OCI-LY7 (cell line): Measurements from ENCODE around the gene MAP1LC3B. TPM values are rescaled to one million over a fixed set of nuclear protein-coding genes. Genes with fewer than 3 reads are reported as not detected.
"Not testable (repeated sequence)": the region's sequence is repeated elsewhere in the genome, so short reads cannot be mapped to it uniquely, and the experiment has no call there.

ENCODE experiments used
- BruUV-seq: library from RNA; stranded (reverse); fragments of 400-500 nt; replicated peaks from 2 replicates; lab custom pipeline; 2021; lab: Mats Ljungman, UMichigan
- CTCF ChIA-PET: fragments of 300-600 bp; sonication (Branson Sonifier 250); formaldehyde crosslinking; loops from one replicate; lab custom pipeline; 2022; ENCODE audit warnings: antibody characterized with exemption; ENCODE audit not compliant: unreplicated experiment; lab: Charles Lee
- POLR2A ChIA-PET: fragments of 300-600 bp; sonication (Branson Sonifier 250); formaldehyde crosslinking; loops from one replicate; lab custom pipeline; 2022; ENCODE audit warnings: antibody characterized with exemption; lab: Charles Lee
- DNase-seq: peaks from one replicate; pipeline ENCODE4 v3.0.0-alpha.2; 2015; ENCODE audit warnings: low spot score
- H2AFZ ChIP-seq: fragments of 200-600 bp; sonication (generic), shearing (Covaris generic); 2 replicates; pipeline ENCODE4 v1.6.1; 2014; ENCODE audit warnings: mild to moderate bottlenecking, antibody characterized with exemption, low read length, moderate library complexity
- H3K27ac ChIP-seq: fragments of 200-600 bp; sonication (generic); 2 replicates; pipeline ENCODE4 v1.5.1; 2014; ENCODE audit warnings: mixed run types, low read depth, mild to moderate bottlenecking, moderate library complexity, low read length, inconsistent platforms; ENCODE audit not compliant: poor library complexity, severe bottlenecking
- H3K36me3 ChIP-seq: fragments of 200-600 bp; sonication (generic); 2 replicates; pipeline ENCODE4 v1.6.1; 2014; ENCODE audit warnings: mild to moderate bottlenecking, antibody characterized with exemption, low read length, moderate library complexity, mixed read lengths; ENCODE audit not compliant: insufficient read depth
- H3K4me1 ChIP-seq: fragments of 200-600 bp; sonication (generic); 2 replicates; pipeline ENCODE4 v1.5.1; 2014; ENCODE audit warnings: mild to moderate bottlenecking, low read length; ENCODE audit not compliant: insufficient read depth, poor library complexity, severe bottlenecking
- H3K4me2 ChIP-seq: fragments of 200-600 bp; sonication (generic); 2 replicates; pipeline ENCODE4 v1.6.1; 2014; ENCODE audit warnings: mild to moderate bottlenecking, low read length
- H3K4me3 ChIP-seq: fragments of 200-600 bp; sonication (generic); 2 replicates; pipeline ENCODE4 v1.5.1; 2014; ENCODE audit warnings: mild to moderate bottlenecking, low read depth, low read length; ENCODE audit not compliant: poor library complexity, severe bottlenecking
- H3K79me2 ChIP-seq: fragments of 200-600 bp; sonication (generic); 2 replicates; pipeline ENCODE4 v1.6.1; 2016; ENCODE audit warnings: low read depth, mild to moderate bottlenecking, low read length, moderate library complexity, mixed read lengths; ENCODE audit not compliant: insufficient read depth
- H3K9me2 ChIP-seq: fragments of 200-600 bp; sonication (generic); 2 replicates; pipeline ENCODE4 v1.6.1; 2016; ENCODE audit warnings: mild to moderate bottlenecking, low read length, mixed read lengths; ENCODE audit not compliant: insufficient read depth
- H3K9me3 ChIP-seq: fragments of 200-600 bp; sonication (generic); 2 replicates; pipeline ENCODE4 v1.6.1; 2014; ENCODE audit warnings: mild to moderate bottlenecking, mixed run types, low read length, mixed read lengths
- H4K20me1 ChIP-seq: fragments of 200-600 bp; sonication (generic); 2 replicates; pipeline ENCODE4 v1.6.1; 2014; ENCODE audit warnings: mild to moderate bottlenecking, antibody characterized with exemption, low read length, moderate library complexity, mixed read lengths; ENCODE audit not compliant: insufficient read depth
- CTCF ChIP-seq: fragments of 200-600 bp; sonication (generic); conservative IDR thresholded peaks from 2 replicates; pipeline ENCODE4 v1.5.1; 2014; ENCODE audit warnings: mild to moderate bottlenecking, antibody characterized with exemption, low read length, moderate library complexity, mixed read lengths
- EZH2phosphoT487 ChIP-seq: fragments of 200-600 bp; sonication (generic); IDR thresholded peaks from 2 replicates; pipeline ENCODE4 v1.6.1; 2018; ENCODE audit warnings: low read depth, borderline replicate concordance, mild to moderate bottlenecking, mixed run types, antibody characterized with exemption, low read length, moderate library complexity, mixed read lengths
- intact Hi-C: fragments of 100-400 bp; cut with micrococcal nuclease; formaldehyde crosslinking; loops from one replicate; pipeline ENCODE4 v1.10.0; 2022; ENCODE audit not compliant: unreplicated experiment
- total RNA-seq, 2 experiments: library from RNA; depleted of rRNA in 1 of 2; stranded (reverse); fragments of >200 nt in 1 of 2; shearing (Covaris generic) in 1 of 2; gene quantifications; 2 replicates each; pipeline ENCODE4 v1.2.3, GENCODE V29; 2014 to 2022

The MAP1LC3B gene
- total RNA-seq, 2 experiments from 2014 or later: 15.3 to 43.8 TPM

DNA sequence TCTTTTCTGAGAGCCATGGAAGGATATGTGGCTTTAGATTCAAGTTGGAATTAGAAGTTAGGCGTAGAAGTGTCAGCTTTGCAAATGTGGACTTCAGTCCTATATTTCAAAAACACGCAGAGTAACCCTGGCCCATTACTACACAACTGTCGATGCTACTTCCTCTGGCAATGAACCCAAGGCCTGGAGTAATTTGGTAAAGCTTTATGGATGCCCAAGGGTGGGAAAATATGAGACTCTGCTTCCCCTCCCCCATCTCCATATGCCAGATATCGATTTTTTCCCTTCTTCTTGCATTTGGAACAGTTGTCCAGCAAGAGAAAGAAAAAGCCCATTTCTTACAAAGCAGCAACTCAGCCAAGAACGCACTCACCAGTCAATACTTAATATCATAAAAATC is 2.9 kb upstream of the MAP1LC3B start:
- POLR2A ChIA-PET: interaction anchor here (0.6 to 1.4 kb wide), 2 partner anchors 268 to 486 kb away, joined by 3 to 9 read pairs; no protein-coding TSS in a partner anchor

DNA sequence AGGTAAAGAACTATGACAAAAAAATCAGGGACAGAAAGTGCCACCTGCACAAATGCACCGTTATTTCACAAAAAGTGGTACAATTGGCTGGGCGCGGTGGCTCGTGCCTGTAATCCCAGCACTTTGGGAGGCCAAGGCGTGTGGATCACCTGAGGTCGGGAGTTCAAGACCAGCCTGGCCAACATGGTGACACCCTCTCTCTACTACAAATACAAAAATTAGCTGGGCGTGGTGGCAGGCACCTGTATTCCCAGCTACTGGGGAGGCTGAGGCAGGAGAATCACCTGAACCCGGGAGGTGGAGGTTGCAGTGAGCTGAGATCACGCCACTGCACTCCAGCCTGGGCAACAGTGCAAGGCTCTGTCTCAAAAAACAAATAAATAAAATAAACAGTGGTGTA is 2.2 kb upstream of the MAP1LC3B start:
- H3K9me2 ChIP-seq, H3K4me3 ChIP-seq, H3K9me3 ChIP-seq, POLR2A ChIA-PET, DNase-seq, H3K27ac ChIP-seq, BruUV-seq, H3K36me3 ChIP-seq, H3K4me2 ChIP-seq, CTCF ChIA-PET, H2AFZ ChIP-seq: not testable (repeated sequence)
- intact Hi-C loops: loop anchor here (5.0 to 10.0 kb wide), 3 partner anchors 312 to 1485 kb away; no protein-coding TSS in a partner anchor
- Histone ChIP-seq H3K4me1 (peaks cover 52% of the 10 kb centered on the region), H4K20me1 (peaks cover 14% of the 10 kb centered on the region), H3K79me2 (peaks cover 21% of the 10 kb centered on the region; the same call in 1 of the 2 replicates)

More for the DNA sequence above, 2.9 kb upstream of the MAP1LC3B start:
- 0 out of 2 replicates have a peak overlapping the region, but pooled peaks have one; percentile 16 for H2AFZ ChIP-seq
- CTCF ChIA-PET: no interaction called here
- peaks cover 54% of the 10 kb centered on the region for H3K4me1 ChIP-seq
- no peaks in the 10 kb centered on the region for H3K9me3 ChIP-seq
- no peaks in the 10 kb centered on the region for H3K9me2 ChIP-seq
- no peak for DNase-seq
- peak overlapping the region; percentile 8; the same call in 1 of the 2 replicates for H3K4me2 ChIP-seq
- TF ChIP-seq EZH2phosphoT487: no peak
- TF ChIP-seq CTCF: no peak
- peak overlapping the region; percentile 85 for H3K27ac ChIP-seq
- intact Hi-C loops: loop anchor here (10.0 kb wide), 2 partner anchors 386 to 1484 kb away; no protein-coding TSS in a partner anchor
- no peak overlapping the region for H3K4me3 ChIP-seq
- no peaks in the 10 kb centered on the region for H3K36me3 ChIP-seq
- no TSS peak for BruUV-seq
- H3K79me2 ChIP-seq: peaks cover 16% of the 10 kb centered on the region; the same call in 1 of the 2 replicates
- H4K20me1 ChIP-seq: peaks cover 14% of the 10 kb centered on the region

DNA sequence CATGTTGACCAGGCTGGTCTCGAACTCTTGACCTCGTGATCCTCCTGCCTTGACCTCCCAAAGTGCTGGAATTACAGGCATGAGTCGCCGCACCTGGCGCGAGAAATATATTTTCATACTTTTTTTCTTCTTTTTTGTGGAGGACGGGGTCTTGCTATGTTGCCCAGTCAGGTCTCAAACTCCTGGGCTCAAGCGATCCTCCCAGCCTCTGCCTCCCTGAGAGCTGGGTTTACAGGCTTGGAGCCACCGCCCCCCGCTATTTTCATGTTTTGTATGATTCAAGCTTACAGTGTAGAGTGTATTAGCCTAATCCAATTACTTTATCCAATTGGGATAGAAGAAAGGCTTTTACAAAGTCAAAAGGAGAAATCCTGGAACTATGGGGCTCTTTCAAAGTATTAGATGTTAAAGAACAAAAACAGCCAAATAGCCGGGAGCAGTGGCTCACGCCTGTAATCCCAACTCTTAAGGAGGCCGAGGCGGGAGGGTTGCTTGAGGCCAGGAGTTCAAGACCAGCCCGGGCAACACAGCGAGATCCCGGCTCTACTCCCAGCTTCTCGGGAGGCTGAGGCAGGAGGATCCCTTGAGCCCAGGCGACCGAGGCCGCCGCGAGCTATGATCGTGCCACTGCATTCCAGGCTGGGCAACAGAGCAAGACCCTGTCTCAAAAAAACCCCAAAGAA is 1.4 kb upstream of the MAP1LC3B start:
- H3K4me2 ChIP-seq: peak overlapping the region; percentile 92
- no peak for TF ChIP-seq EZH2phosphoT487
- H4K20me1 ChIP-seq: peaks cover 14% of the 10 kb centered on the region
- DNase-seq: no peak
- no peaks in the 10 kb centered on the region for H3K9me2 ChIP-seq
- no peak overlapping the region for H2AFZ ChIP-seq
- H3K36me3 ChIP-seq: peaks cover 6% of the 10 kb centered on the region; the same call in 1 of the 2 replicates
- H3K79me2 ChIP-seq: peaks cover 27% of the 10 kb centered on the region; the same call in 1 of the 2 replicates
- H3K9me3 ChIP-seq: no peaks in the 10 kb centered on the region
- BruUV-seq: no TSS peak
- POLR2A ChIA-PET: no interaction called here
- CTCF ChIA-PET: no interaction called here
- no peak overlapping the region for H3K27ac ChIP-seq
- H3K4me1 ChIP-seq: peaks cover 52% of the 10 kb centered on the region
- intact Hi-C loops: loop anchor here (5.0 kb wide), 1 partner anchor 312 kb away; no protein-coding TSS in a partner anchor
- H3K4me3 ChIP-seq: peak overlapping the region; percentile 78
